HepG2 (cell line): ENCODE data around the gene HSDL1. TPM values are rescaled to one million over a fixed set of nuclear protein-coding genes. Genes with fewer than 3 reads are reported as not detected.

Source experiments
- ARID2 ChIP-seq: sonication (generic); formaldehyde crosslinking; IDR thresholded peaks from 2 replicates; pipeline ENCODE4 v1.8.1; 2022; ENCODE audit warnings: mild to moderate bottlenecking, missing genetic modification reagents, borderline replicate concordance
- ATF5 ChIP-seq: sonication (generic); formaldehyde crosslinking; IDR thresholded peaks from 2 replicates; pipeline ENCODE4 v1.4.0; 2020; ENCODE audit warnings: mild to moderate bottlenecking, low read depth, missing genetic modification reagents
- CHCHD3 ChIP-seq: sonication (generic); formaldehyde crosslinking; IDR thresholded peaks from 2 replicates; pipeline ENCODE4 v1.8.0; 2022; ENCODE audit warnings: mild to moderate bottlenecking, missing genetic modification reagents, moderate library complexity
- GATAD1 ChIP-seq: IDR thresholded peaks from 2 replicates; pipeline ENCODE4 v1.6.1; 2016; ENCODE audit warnings: missing genetic modification reagents, missing compliant biosample characterization
- MXI1 ChIP-seq: IDR thresholded peaks from 3 replicates; pipeline ENCODE4 v1.6.1; 2012; ENCODE audit warnings: low read depth, low read length, inconsistent platforms, borderline replicate concordance
- NFRKB ChIP-seq: fragments of 450-650 bp; IDR thresholded peaks from 2 replicates; pipeline ENCODE4 v1.6.1; 2017
- NFYB ChIP-seq: sonication (generic); formaldehyde crosslinking; IDR thresholded peaks from 2 replicates; pipeline ENCODE4 v1.4.0; 2020; ENCODE audit warnings: missing genetic modification reagents
- NR0B2 ChIP-seq: sonication (generic); formaldehyde crosslinking; IDR thresholded peaks from 2 replicates; pipeline ENCODE4 v1.4.0; 2020; ENCODE audit warnings: mild to moderate bottlenecking, missing genetic modification reagents
- NR2C2 ChIP-seq: sonication (generic); formaldehyde crosslinking; IDR thresholded peaks from 2 replicates; pipeline ENCODE4 v1.4.0; 2020; ENCODE audit warnings: missing genetic modification reagents, mild to moderate bottlenecking, moderate library complexity, borderline replicate concordance
- PLRG1 ChIP-seq: fragments of 450-650 bp; conservative IDR thresholded peaks from 2 replicates; pipeline ENCODE4 v1.6.1; 2016
- THAP11 ChIP-seq: IDR thresholded peaks from 2 replicates; pipeline ENCODE4 v1.6.1; 2016; ENCODE audit warnings: missing biosample characterization, missing genetic modification reagents
- YEATS4 ChIP-seq: sonication (generic); formaldehyde crosslinking; IDR thresholded peaks from 2 replicates; pipeline ENCODE4 v1.4.0; 2020; ENCODE audit warnings: missing genetic modification reagents, borderline replicate concordance
- ZBTB39 ChIP-seq: sonication (generic); formaldehyde crosslinking; IDR thresholded peaks from 2 replicates; pipeline ENCODE4 v1.5.0; 2020; ENCODE audit warnings: missing genetic modification reagents
- ZFP1 ChIP-seq: IDR thresholded peaks from 2 replicates; pipeline ENCODE4 v1.6.1; 2016
- ZNF547 ChIP-seq: sonication (generic); formaldehyde crosslinking; IDR thresholded peaks from 2 replicates; pipeline ENCODE4 v1.5.1; 2020; ENCODE audit warnings: mild to moderate bottlenecking, missing genetic modification reagents
- ZNF644 ChIP-seq: IDR thresholded peaks from 2 replicates; pipeline ENCODE4 v1.6.1; 2016; ENCODE audit warnings: low read depth
- polyA plus RNA-seq, 8 experiments: library from polyadenylated mRNA; depleted of rRNA in 3 of 8; stranded (reverse) in 7 of 8; unstranded in 1 of 8; fragments of >200 nt; fragmentation: Illumina TruSeq in 4 of 8; extraction: Trizol in 4 of 8; gene quantifications; 2 replicates each; pipeline versions ENCODE4 v1.2.1 to v1.2.3, GENCODE V29; 2011 to 2016; ENCODE audit warnings: low read depth in 4 of 8, missing spikeins in 1 of 8, mixed read lengths in 1 of 8; ENCODE audit not compliant: insufficient read depth in 1 of 8
- total RNA-seq, 5 experiments: library from RNA; depleted of rRNA; stranded (reverse); fragments of >200 nt; fragmentation: Illumina TruSeq; extraction: Trizol; gene quantifications; 2 replicates each; pipeline ENCODE4 v1.2.3, GENCODE V29; 2016; ENCODE audit warnings: low read depth in 1 of 5
- TF ChIP-seq, protein P1 (sequence below): sonication (generic); formaldehyde crosslinking; IDR thresholded peaks from 2 replicates; pipeline ENCODE4 v1.4.0; 2020; ENCODE audit warnings: missing genetic modification reagents, mild to moderate bottlenecking, borderline replicate concordance
- TF ChIP-seq, protein P2 (sequence below): sonication (generic); formaldehyde crosslinking; IDR thresholded peaks from 2 replicates; pipeline ENCODE4 v1.9.0; 2021; ENCODE audit warnings: mild to moderate bottlenecking, missing genetic modification reagents

Gene HSDL1
- total and polyA plus RNA-seq, 2 of the 13 experiments (the other 11 are each of a cell fraction or from before 2014, with no cell fraction given) = 49.2 to 49.7 TPM

GRCh38 chr16:84096447-84097005 lies 48.5 kb downstream of the HSDL1 start (continued):
- TF ChIP-seq NR0B2 (CRISPR knock-in tag) (no peak), ZBTB39 (CRISPR knock-in tag) (no peak), ARID2 (CRISPR knock-in tag) (no peak), GATAD1 (CRISPR knock-in tag) (no peak; the same call in 1 of the 2 replicates), ZNF547 (CRISPR knock-in tag) (no peak), CHCHD3 (CRISPR knock-in tag) (no peak), NR2C2 (CRISPR knock-in tag) (no peak), ZFP1 (CRISPR knock-in tag) (0 out of 2 replicates have a peak, but pooled peaks have one; percentile 23), YEATS4 (CRISPR knock-in tag) (peak; percentile 34; the same call in 1 of the 2 replicates), THAP11 (CRISPR knock-in tag) (peak; percentile 65), NFRKB (no peak), ATF5 (no peak), MXI1 (peak; percentile 81; the same call in 2 of the 3 replicates), ZNF644 (CRISPR knock-in tag) (no peak), PLRG1 (no peak), NFYB (no peak)
- TF ChIP-seq, protein P1, sequence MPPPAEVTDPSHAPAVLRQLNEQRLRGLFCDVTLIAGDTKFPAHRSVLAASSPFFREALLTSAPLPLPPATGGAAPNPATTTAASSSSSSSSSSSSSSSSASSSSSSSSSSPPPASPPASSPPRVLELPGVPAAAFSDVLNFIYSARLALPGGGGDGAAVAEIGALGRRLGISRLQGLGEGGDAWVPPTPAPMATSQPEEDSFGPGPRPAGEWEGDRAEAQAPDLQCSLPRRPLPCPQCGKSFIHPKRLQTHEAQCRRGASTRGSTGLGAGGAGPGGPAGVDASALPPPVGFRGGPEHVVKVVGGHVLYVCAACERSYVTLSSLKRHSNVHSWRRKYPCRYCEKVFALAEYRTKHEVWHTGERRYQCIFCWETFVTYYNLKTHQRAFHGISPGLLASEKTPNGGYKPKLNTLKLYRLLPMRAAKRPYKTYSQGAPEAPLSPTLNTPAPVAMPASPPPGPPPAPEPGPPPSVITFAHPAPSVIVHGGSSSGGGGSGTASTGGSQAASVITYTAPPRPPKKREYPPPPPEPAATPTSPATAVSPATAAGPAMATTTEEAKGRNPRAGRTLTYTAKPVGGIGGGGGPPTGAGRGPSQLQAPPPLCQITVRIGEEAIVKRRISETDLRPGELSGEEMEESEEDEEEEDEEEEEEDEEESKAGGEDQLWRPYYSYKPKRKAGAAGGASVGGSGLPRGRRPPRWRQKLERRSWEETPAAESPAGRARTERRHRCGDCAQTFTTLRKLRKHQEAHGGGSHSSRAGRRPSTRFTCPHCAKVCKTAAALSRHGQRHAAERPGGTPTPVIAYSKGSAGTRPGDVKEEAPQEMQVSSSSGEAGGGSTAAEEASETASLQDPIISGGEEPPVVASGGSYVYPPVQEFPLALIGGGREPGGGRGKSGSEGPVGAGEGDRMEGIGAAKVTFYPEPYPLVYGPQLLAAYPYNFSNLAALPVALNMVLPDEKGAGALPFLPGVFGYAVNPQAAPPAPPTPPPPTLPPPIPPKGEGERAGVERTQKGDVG (CRISPR knock-in tag) = no peak
- TF ChIP-seq, protein P2, sequence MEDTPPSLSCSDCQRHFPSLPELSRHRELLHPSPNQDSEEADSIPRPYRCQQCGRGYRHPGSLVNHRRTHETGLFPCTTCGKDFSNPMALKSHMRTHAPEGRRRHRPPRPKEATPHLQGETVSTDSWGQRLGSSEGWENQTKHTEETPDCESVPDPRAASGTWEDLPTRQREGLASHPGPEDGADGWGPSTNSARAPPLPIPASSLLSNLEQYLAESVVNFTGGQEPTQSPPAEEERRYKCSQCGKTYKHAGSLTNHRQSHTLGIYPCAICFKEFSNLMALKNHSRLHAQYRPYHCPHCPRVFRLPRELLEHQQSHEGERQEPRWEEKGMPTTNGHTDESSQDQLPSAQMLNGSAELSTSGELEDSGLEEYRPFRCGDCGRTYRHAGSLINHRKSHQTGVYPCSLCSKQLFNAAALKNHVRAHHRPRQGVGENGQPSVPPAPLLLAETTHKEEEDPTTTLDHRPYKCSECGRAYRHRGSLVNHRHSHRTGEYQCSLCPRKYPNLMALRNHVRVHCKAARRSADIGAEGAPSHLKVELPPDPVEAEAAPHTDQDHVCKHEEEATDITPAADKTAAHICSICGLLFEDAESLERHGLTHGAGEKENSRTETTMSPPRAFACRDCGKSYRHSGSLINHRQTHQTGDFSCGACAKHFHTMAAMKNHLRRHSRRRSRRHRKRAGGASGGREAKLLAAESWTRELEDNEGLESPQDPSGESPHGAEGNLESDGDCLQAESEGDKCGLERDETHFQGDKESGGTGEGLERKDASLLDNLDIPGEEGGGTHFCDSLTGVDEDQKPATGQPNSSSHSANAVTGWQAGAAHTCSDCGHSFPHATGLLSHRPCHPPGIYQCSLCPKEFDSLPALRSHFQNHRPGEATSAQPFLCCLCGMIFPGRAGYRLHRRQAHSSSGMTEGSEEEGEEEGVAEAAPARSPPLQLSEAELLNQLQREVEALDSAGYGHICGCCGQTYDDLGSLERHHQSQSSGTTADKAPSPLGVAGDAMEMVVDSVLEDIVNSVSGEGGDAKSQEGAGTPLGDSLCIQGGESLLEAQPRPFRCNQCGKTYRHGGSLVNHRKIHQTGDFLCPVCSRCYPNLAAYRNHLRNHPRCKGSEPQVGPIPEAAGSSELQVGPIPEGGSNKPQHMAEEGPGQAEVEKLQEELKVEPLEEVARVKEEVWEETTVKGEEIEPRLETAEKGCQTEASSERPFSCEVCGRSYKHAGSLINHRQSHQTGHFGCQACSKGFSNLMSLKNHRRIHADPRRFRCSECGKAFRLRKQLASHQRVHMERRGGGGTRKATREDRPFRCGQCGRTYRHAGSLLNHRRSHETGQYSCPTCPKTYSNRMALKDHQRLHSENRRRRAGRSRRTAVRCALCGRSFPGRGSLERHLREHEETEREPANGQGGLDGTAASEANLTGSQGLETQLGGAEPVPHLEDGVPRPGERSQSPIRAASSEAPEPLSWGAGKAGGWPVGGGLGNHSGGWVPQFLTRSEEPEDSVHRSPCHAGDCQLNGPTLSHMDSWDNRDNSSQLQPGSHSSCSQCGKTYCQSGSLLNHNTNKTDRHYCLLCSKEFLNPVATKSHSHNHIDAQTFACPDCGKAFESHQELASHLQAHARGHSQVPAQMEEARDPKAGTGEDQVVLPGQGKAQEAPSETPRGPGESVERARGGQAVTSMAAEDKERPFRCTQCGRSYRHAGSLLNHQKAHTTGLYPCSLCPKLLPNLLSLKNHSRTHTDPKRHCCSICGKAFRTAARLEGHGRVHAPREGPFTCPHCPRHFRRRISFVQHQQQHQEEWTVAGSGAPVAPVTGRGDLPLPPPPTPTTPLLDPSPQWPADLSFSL (CRISPR knock-in tag) = 0 out of 2 replicates have a peak, but pooled peaks have one; percentile 23
